NCI-H774 (cell line): Measurements from ENCODE around the gene DUSP5.
"Not testable (repeated sequence)": the region's sequence is repeated elsewhere in the genome, so short reads cannot be mapped to it uniquely, and the experiment has no call there.

Experiments used
- DNase-seq: peaks from one replicate; lab custom pipeline; 2025; lab: John Stamatoyannopoulos, UW

DUSP5 gene, protein sequence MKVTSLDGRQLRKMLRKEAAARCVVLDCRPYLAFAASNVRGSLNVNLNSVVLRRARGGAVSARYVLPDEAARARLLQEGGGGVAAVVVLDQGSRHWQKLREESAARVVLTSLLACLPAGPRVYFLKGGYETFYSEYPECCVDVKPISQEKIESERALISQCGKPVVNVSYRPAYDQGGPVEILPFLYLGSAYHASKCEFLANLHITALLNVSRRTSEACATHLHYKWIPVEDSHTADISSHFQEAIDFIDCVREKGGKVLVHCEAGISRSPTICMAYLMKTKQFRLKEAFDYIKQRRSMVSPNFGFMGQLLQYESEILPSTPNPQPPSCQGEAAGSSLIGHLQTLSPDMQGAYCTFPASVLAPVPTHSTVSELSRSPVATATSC

DNA sequence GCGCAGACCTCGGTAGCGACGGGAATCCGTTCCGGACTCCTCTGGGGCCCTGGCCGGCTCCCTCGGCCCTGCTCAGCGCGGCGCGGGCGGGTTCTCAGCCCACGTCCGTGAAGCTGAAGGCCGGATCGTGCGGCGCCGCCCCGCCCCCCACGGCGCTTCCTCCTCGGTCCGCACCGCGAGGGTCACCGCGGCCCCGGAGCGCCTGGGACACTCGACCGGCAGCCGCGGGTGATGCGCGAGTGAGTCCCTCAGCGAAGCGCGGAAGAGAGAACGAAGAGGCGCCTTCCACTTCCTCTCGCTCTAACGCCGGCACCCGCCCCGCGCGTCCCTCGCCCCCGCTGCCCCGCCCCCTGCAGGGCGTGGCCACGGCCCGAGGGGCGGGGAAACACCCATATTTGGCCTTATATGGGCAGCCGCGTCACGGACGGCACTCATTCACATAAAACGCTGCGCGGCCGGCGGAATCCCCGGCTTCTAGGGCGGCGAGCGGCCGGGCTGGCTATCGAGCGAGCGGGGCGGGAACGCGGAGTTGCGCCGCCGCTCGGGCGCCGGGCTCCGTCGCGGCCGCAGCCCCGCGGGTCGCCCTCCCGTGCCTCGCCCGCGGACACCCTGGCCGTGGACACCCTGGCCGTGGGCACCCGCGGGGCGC, at the start of gene DUSP5:
Gene DUSP5, plus strand, starts transcription at position 470 of the 649 bp plus-strand sequence. CDS start 215 bp downstream, outside the sequence.
- DNase-seq = peak; percentile 64

DNA sequence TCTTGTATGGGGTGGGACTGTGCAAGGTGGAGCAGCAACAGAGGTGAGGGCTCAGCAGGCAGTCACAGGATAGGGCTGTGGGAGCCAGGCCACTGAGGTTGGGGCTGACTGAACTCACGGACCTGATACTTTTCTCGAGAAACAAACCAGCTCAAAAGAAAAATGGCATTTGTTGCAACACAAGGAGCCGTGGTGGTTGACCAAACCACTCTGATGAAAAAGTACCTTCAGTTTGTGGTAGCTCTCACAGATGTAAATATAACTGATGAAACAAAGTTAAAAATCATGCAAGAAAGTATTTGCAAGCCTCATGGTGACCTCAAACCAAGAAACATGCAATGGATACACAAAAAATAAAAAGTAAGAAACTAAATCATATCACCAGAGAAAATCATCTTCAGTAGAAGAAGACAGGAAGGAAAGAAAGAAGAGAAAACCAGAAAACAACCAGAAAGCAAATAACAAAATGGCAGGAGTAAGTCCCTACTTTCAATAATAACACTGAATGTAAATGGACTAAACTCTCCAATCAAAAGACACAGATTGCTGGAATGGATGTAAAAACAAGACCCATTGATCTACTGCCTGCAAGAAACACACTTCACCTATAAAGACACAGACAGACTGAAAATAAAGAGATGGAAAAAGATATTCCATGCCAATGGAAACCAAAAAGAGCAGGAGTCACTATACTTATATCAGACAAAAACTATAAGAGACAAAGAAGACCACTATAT, 48.9 kb upstream of the DUSP5 start:
- no peak for DNase-seq

DNA sequence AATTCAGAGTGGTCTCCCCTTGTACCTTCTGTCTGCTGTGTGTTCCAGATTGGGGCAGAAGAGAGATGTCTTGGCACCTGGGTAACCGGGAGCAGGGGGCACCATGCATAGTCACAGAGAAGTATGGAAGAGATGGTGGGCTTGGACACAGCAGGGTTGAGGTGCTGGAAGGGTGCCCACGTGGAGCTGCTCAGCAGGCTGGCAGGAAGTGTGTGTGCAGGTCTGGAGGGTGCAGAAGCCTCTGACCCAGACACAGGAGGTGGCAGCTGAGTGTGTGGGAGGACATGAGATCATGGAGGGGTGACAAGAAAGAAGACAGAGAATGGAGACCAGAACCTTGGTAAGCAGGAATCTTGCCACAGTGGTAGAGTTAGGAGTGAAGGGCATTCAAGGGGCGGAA, 42.3 kb upstream of the DUSP5 start:
- DNase-seq = no peak

DNA sequence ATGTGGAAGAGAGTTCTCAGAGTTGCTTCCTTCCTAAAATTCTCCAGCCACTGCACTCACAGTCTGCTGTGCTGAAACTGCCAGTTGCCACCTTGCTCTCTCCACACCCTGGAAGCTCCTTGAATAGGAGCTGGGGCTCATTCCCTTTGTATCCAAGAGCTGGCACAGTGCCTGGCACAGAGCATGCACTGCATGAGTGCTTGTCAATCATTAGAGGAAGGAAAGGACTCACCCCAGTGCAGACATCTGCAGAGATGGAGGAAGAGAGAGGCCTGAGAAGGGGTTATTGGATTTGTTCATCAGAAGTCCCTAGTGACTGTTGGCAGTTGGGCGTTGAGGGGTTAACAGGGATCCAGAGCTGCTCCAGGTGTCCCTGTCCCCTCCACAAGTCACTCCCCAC, 41.7 kb upstream of the DUSP5 start:
- DNase-seq = no peak

DNA sequence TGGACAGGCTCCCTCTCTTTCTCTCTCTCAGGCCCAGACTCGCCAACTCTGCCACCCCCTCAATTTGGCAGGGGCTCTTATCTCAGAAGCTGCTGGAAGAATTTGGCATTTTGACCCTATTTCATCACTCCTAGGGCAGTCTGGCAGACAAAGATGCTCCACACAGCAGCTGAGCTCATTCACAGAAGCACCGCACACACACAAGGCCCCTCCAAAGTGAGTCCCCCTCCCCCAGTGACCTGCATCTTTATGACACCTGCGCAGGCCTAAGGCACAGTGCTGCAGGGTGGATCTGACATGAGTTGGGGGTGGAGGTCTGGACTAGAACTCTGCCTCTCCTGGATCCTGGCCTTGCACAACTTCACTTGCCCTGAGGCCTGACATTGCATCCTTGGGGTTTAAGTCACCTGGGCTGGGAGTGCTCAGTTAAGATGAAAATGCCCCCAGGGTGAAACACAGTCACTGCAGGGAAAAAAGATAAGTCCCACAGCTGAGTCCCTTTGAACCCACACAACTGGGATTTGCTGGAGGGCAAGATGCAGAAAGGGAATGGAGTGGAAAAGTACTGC, 41.1 kb upstream of the DUSP5 start:
- no peak for DNase-seq

DNA sequence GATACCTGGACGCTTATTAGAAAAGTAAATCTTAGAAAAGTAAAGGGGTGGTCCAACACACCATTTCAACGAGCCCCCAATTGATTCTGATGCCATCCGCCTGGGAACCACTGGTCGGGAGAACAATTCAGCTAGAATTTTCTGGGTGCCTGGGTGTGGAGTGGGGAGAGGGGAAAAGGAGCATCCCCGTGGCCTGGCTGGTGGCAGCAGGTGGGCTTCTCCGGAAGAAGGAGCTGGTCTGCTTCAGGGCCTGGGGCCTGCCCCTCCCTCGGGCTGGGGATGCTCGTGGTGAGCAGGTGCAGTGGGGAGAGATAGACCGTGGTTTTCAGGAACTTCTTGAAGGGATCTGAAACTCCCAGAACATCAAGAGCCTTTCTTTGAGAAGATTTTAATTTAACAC, 39.9 kb upstream of the DUSP5 start:
- no peak for DNase-seq

DNA sequence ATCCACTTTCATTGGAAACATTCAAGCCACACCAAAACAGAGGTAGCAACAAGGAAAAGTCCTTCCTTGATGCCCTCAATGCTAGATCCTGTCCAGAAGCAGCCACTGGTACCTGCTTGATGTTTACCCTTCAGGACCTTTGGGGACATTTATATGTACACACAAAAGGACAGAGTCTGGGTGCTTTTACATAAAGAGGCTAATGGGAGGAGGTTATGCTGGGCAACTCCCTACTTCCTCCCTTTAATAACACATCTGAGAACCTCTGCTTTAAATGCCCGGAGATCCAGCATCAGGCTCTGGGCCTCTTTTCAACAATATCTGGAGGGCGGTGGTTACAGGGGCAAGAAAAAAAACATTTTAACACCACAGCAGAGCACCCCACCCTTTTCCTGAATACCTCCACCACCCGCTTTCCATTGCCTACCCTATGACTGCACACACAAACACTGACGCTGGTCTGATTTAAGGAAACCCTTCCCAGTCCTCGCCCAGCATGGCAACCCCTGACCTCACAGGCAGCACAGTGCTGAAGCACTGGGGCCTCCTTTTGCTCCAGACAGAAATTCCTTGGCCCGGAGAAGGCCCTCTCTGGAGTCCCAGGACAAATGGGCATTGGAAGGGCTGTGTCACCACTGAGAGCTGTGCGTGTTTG, 39.3 kb upstream of the DUSP5 start:
- DNase-seq = no peak

DNA sequence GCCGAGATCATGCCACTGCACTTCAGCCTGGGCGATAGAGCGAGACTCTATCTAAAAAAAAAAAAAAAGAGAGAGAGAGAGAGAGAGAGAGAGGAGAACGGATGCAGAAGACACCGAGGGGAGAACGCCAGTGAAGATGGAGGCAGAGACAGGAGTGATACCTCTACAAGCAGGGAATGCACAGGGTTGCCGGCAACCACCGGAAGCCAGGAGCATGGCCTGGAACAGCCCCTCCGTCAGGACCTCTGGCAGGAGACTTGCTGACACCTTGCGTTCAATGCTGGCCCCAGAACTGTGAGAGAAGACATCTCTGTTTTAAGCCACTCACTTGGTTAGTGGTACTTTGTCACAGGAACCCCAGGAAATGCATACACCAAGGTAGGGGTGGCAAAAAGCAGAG, 38.1 kb upstream of the DUSP5 start:
- DNase-seq = no peak

DNA sequence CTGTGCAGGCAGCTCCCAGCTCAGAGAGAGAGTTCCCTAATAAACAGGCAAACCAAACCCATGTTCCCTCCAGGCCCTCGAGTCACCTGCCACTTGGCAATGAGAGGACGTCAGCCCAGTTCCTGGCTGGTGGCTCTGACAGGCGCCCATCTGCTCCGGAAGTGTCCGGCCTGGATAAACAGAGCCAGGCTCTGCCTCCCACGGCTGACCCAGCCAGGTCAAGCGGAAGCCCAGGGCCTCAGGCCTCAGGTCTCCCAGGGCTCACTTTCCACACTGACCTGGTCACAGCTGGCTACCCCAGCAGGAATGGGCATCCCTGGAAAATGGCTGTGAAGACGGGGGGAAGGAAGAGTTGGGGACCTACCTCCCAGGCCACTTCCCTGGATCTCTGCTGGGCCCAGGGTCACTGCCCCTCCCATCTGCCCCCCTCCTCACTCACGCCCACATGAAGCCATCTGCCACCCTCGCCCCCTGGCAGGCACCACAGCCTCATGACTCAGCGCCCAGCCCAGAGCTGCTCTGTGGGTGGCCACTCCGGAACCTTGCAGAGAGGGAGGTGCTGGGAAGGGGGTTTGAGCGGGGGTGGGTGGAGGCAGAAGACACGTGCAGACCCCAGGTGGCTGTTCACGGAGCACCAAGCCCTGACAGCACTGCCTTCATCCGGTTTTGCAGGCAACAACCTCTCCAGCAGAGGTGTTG, 37.4 kb upstream of the DUSP5 start:
- no peak for DNase-seq

DNA sequence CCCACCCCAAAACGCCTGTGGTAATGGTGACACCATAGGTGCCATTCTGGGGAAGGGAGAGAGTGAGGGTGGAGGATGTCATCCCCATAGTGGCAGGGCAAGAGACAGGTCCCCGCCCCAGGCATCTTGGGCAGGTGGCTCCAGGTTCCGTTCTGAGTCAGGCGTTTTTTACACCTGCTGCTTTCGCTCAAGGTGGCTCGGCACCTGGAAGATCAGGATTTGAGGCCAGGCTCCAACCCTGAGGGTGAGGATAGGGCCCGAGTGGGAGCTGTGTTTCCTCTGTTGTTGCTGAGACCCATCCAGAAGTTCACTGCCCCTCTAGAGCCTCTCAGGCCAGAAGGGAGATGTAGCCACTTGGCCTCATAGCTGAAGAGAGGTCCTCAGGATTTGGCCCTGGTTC, 36.6 kb upstream of the DUSP5 start:
- DNase-seq = no peak

DNA sequence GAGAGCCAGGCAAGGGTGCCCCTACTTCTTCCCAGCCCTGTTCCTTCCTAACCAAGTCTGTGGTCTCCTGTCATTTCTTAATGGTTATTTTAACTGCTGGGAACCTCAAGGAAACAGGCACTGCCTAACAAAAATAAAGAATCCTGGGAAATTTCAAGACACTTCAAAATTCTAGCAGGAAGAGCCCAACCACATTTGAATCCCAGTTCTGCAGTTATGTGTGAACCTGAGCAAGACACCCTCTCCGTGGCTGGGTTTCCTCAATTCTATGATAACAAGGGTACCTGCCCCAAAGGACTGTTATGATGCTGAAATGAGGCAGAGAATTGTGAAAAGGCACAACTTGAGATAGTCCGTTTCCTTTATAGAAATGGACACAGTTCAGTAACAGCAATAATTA, 36.2 kb upstream of the DUSP5 start:
- DNase-seq = no peak

DNA sequence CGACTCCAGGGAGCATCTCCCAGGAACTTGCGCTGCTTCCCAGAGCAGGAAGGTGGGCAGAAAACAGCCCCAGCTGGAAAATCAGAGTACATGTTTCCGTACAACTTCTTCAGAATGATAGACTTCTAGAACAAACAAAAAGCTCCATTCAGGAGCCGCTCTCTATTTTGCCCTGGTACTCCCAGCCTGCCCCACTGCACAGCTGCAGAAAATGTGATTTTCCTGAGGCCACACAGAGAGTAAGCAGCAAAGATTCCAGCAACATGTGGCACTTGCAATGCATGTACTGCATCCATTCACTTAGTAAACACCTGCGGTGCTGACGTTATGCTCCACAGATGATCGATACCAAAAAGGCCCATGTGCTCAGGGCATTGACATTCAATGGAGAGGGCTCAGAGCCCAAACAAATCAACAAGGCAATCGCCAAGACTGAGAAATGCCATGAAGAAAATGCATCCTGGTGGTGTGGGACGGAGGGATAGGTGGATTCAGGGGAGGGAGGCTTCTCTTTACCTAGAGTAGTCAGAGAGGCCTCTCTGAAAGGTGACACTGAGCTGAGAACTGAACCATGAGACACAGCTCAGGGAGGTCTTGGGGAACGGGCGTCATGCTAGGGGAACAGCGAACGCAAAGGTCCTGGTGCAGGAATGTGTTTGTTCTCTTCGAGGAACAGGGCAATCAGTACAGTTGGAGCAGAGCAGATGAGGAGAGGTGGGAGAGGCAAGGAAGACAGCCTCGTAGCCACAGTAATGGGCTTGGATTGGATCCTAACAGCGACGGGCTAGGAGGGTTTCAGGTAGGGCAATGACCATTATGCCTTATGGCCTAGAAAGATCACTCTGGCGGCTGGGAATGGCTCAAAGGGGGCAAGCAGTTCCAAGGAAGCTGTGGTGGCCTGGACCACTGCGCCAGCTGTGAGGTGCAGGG, 35.3 kb upstream of the DUSP5 start:
- DNase-seq = no peak

DNA sequence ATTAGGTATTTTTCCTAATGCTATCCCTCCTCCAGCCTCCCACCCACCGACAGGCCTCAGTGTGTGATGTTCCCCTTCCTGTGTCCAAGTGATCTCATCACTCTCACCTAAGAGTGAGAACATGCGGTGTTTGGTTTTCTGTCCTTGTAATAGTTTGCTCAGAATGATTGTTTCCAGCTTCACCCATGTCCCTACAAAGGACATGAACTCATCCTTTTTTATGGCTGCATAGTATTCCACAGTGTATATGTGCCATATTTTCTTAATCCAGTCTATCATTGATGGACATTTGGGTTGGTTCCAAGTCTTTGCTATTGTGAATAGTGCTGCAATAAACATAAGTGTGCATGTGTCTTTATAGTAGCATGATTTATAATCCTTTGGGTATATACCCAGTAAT, 29.4 kb upstream of the DUSP5 start:
- not testable (repeated sequence) for DNase-seq

DNA sequence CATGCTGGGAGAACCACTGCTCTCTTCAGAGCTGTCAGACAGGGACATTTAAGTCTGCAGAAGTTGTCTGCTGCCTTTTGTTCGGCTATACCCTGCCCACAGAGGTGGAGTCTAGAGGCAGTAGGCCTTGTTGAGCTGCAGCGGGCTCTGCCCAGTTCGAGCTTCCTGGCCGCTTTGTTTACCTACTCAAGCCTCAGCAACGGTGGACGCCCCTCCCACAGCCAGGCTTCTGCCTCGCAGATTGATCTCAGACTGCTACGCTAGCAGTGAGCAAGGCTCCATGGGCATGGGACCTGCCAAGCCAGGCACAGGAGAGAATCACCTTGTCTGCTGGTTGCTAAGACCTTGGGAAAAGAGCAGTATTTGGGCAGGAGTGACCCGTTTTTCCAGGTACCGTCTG, 27.2 kb upstream of the DUSP5 start:
- not testable (repeated sequence) for DNase-seq

DNA sequence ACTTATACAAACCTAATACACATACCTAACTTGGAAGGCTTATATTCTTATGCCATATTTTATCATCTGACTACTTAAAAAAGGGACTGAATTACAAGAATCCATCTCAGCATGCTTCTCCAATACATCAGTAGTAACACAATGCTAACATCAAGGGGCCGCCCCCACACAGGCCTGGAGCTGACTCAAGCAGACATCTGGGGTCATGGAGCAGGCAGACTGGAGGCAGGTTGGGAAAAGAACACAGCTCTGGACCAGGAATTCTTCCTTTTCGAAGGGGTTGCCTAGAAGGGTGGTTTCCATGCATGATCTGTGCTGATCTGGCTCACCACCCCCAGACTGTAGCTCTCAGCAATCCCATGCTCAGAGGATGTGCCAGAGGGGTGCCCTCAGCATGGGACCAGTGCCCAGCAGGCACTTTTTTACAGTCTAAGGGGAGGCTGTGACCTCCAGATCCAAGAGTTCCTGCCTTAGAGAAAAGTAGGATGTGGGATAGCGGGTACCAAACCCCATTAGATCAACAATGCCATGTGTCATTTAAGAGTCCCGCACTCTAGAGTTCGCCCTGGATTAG, 26.1 kb upstream of the DUSP5 start:
- no peak for DNase-seq

DNA sequence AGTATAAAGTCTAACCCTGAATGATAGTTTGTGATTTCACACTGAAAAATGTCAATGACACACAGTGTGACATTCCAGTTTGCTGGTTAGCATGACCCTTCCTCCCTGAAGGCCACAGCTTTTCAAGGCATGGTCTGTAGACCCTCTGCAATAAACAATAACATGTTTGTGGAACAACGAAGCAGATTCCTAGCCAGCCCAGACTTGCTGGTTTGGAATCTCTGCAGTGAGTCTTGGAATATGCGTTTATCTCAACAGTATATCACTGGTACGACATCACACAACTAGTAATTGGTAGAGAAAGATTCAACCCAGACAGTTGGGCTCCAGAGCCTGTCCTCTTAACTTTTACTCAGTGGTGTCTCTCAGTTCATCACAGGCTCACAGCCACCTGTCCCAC, 23.7 kb upstream of the DUSP5 start:
- no peak for DNase-seq

DNA sequence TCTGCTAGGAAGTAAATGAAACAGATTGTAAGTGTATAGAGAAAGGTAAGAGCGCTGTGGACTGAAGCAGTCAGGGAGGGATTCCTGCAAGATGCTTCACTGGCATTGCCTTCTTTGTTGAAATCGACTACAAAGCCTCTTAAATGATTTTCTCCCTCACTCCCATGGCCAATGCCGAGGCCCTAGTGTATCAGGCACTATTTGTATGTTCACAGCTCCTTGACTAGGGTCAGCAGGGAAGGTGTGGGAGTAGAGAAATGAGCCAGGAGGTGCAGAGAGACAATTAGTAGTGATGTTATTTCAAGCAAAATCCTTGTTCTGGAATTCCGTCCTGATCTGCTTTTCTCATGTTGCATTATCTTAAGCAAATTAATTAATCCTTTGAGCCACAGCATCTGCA, 22.9 kb upstream of the DUSP5 start:
- DNase-seq = no peak

DNA sequence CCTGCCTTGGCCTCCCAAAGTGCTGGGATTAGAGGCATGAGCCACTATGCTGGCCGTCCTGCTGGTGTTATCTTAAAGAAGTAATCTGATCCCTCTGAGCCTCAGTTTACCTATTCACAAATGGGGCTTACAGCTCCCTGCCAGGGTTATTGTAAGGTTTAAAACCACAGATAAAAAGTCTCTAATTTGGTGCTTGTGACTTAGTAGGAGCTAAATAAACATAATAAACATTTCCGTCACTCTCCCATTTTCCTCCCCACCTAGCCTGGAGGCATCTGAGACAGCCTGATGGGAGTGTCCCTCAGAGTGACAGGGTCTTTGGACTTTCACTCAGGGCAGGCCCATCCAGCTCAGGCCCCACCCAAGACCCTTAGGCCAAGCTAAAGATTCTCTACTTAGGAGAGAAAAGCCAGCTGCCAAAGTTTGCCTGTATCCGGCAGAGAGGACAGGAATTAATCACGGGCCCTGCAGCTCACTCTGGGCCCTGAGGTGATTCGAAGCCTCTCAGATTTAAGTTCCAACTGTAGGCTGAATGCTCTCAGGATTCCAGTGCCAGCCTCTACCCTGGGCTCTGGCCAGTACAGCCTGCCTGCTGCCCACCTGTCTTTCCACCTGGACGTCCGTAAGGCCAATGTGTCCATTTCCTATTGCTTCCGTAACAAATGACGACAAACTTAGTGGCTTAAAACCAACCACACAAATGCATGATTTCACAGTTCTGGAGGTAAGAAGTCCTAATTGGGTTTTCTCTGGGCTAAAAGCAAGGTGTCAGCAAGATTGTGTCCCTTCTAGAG, 21.8 kb upstream of the DUSP5 start:
- no peak for DNase-seq

DNA sequence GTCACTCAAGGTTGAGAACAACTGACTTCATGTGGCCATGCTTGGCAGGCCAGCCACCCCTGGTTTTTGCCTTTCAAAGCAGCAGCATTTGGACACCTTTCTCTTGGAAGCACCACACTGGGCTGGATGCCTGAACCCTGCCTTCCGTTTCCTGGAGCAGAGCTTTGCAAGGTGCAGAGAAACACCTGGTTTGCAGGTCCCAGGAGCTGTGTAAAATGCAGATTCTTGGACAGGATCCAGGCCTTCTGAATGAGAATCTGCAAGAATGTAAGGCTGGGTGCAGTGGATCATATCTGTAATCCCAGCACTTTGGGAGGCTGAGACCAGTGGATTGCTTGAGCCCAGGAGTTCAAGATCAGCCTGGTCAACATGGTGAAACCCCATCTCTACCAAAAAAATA, 18.0 kb upstream of the DUSP5 start:
- DNase-seq = no peak
